SK-N-SH (cell line): ENCODE data around the gene INPP5J.

ENCODE experiments used
- SIN3A ChIP-seq: IDR thresholded peaks from 2 replicates; pipeline ENCODE4 v1.6.1; 2012; ENCODE audit warnings: low read depth, mild to moderate bottlenecking, low read length, moderate library complexity, borderline replicate concordance
- TF ChIP-seq, protein P1 (sequence below): fragments of 200-600 bp; sonication (generic); IDR thresholded peaks from 2 replicates; pipeline ENCODE4 v1.6.1; 2017; ENCODE audit warnings: antibody characterized with exemption, mild to moderate bottlenecking, moderate library complexity
- TF ChIP-seq, protein P2 (sequence below): IDR thresholded peaks from 2 replicates; pipeline ENCODE4; 2012
- TF ChIP-seq, protein P3 (sequence below): fragments of 150-350 bp; IDR thresholded peaks from 2 replicates; pipeline ENCODE4 v1.6.1; 2016; ENCODE audit warnings: mild to moderate bottlenecking, low read depth, low read length

DNA sequence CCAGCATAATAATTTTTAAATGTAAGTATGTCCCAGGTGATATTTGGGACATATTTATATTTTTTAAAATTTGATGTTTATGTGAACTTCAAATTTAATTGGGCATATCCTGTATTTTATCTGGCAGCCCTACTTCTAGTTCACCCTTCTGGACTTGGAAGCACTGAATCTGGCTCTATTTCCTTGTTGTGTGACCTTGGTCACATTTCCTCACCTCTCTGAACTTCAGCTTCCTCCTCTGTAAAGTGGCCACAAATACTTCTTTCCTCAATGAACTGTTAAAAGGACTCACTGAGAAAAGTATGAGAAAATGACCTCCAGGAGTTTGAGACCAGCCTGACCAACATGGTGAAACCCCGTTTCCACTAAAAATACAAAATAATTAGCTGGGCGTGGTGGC, 29.1 kb downstream of the INPP5J start:
- TF ChIP-seq SIN3A, result no peak
- TF ChIP-seq, protein P1, sequence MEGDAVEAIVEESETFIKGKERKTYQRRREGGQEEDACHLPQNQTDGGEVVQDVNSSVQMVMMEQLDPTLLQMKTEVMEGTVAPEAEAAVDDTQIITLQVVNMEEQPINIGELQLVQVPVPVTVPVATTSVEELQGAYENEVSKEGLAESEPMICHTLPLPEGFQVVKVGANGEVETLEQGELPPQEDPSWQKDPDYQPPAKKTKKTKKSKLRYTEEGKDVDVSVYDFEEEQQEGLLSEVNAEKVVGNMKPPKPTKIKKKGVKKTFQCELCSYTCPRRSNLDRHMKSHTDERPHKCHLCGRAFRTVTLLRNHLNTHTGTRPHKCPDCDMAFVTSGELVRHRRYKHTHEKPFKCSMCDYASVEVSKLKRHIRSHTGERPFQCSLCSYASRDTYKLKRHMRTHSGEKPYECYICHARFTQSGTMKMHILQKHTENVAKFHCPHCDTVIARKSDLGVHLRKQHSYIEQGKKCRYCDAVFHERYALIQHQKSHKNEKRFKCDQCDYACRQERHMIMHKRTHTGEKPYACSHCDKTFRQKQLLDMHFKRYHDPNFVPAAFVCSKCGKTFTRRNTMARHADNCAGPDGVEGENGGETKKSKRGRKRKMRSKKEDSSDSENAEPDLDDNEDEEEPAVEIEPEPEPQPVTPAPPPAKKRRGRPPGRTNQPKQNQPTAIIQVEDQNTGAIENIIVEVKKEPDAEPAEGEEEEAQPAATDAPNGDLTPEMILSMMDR, result no peak
- TF ChIP-seq, protein P2, sequence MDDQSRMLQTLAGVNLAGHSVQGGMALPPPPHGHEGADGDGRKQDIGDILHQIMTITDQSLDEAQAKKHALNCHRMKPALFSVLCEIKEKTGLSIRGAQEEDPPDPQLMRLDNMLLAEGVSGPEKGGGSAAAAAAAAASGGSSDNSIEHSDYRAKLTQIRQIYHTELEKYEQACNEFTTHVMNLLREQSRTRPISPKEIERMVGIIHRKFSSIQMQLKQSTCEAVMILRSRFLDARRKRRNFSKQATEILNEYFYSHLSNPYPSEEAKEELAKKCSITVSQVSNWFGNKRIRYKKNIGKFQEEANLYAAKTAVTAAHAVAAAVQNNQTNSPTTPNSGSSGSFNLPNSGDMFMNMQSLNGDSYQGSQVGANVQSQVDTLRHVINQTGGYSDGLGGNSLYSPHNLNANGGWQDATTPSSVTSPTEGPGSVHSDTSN, result no peak
- TF ChIP-seq, protein P3, sequence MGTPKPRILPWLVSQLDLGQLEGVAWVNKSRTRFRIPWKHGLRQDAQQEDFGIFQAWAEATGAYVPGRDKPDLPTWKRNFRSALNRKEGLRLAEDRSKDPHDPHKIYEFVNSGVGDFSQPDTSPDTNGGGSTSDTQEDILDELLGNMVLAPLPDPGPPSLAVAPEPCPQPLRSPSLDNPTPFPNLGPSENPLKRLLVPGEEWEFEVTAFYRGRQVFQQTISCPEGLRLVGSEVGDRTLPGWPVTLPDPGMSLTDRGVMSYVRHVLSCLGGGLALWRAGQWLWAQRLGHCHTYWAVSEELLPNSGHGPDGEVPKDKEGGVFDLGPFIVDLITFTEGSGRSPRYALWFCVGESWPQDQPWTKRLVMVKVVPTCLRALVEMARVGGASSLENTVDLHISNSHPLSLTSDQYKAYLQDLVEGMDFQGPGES, result no peak
